SKM-1 (cell line): ENCODE measurements around the gene ARMC12.
"Not testable (repeated sequence)": the region's sequence is repeated elsewhere in the genome, so short reads cannot be mapped to it uniquely, and the experiment has no call there.

Experiments
- DNase-seq: peaks from one replicate; lab custom pipeline; 2025; ENCODE audit not compliant: unreplicated experiment; lab: John Stamatoyannopoulos, UW

Gene ARMC12

GRCh38 chr6:35736982-35737412 lies at the start of gene ARMC12:
ARMC12 (plus strand) TSS chr6:35737032; CDS start chr6:35737109, 77 bp downstream.
- no peak for DNase-seq

- no peak for DNase-seq
These were observed 48.9 kb upstream of the ARMC12 start for GRCh38 chr6:35687658-35688604.

GRCh38 chr6:35688605-35689322 lies 48.1 kb upstream of the ARMC12 start, which contains the start of gene FKBP5:
FKBP5 (minus strand) TSS chr6:35688915; CDS start chr6:35642824, 46,091 bp downstream.
- DNase-seq = peak; percentile 72

- DNase-seq = not testable (repeated sequence)
These were observed 46.8 kb upstream of the ARMC12 start for GRCh38 chr6:35690006-35690405.

GRCh38 chr6:35690484-35690883 lies 46.3 kb upstream of the ARMC12 start:
- no peak for DNase-seq

- peak; percentile 65 for DNase-seq
These were observed 45.6 kb upstream of the ARMC12 start for GRCh38 chr6:35691027-35691824.

- no peak for DNase-seq
These were observed 42.4 kb upstream of the ARMC12 start for GRCh38 chr6:35694462-35694861.

GRCh38 chr6:35698430-35698829 lies 38.4 kb upstream of the ARMC12 start:
- DNase-seq = not testable (repeated sequence)

- no peak for DNase-seq
These were observed 38.0 kb upstream of the ARMC12 start for GRCh38 chr6:35698858-35699257.

GRCh38 chr6:35703554-35703953 lies 33.3 kb upstream of the ARMC12 start:
- no peak for DNase-seq

GRCh38 chr6:35706468-35706867 lies 30.4 kb upstream of the ARMC12 start:
- DNase-seq = no peak

- DNase-seq = no peak
These were observed 29.0 kb upstream of the ARMC12 start for GRCh38 chr6:35707714-35708407.

GRCh38 chr6:35708585-35708984 lies 28.2 kb upstream of the ARMC12 start:
- DNase-seq = no peak

GRCh38 chr6:35710241-35710847 lies 26.5 kb upstream of the ARMC12 start:
- no peak for DNase-seq

- no peak for DNase-seq
These were observed 25.1 kb upstream of the ARMC12 start for GRCh38 chr6:35711731-35712130.

- DNase-seq = no peak
These were observed 23.6 kb upstream of the ARMC12 start for GRCh38 chr6:35713006-35713767.

GRCh38 chr6:35716798-35717197 lies 20.0 kb upstream of the ARMC12 start:
- DNase-seq = no peak

GRCh38 chr6:35717449-35718374 lies 19.1 kb upstream of the ARMC12 start:
- DNase-seq = no peak
